CD4-positive, alpha-beta T cell (primary cell): ENCODE data around the gene DISP2. TPM values are rescaled to one million over a fixed set of nuclear protein-coding genes. Genes with fewer than 3 reads are reported as not detected.

Experiments used
- ATAC-seq: fragments of 200-7000 bp; cut with Tn5 transposase; one replicate; pipeline ENCODE4 v1.10.0; 2022; ENCODE audit warnings: mild to moderate bottlenecking; ENCODE audit not compliant: poor library complexity
- CTCF ChIA-PET: fragments of 350-600 bp; sonication (Branson Sonifier 250); formaldehyde crosslinking; loops from one replicate; lab custom pipeline; 2021; ENCODE audit warnings: antibody characterized with exemption, inconsistent platforms; lab: Charles Lee
- POLR2A ChIA-PET: fragments of 350-600 bp; sonication (Branson Sonifier 250); formaldehyde crosslinking; loops from one replicate; lab custom pipeline; 2021; ENCODE audit warnings: antibody characterized with exemption, inconsistent platforms; lab: Charles Lee
- DNase-seq, 14 experiments: peaks; one replicate each; pipeline ENCODE4 v3.0.0-alpha.2; 2013 to 2020; ENCODE audit warnings: mixed read lengths in 2 of 14
- H3K27ac ChIP-seq, 2 donors: one replicate each; pipeline versions ENCODE4 v1.5.1 to v1.7.0; 2013; ENCODE audit warnings: low read length in 2 of 2, low read depth in 1 of 2, mild to moderate bottlenecking in 1 of 2
- H3K27me3 ChIP-seq, 2 experiments: 1 replicate in 1 of 2; 2 replicates in 1 of 2; pipeline versions ENCODE4 v1.6.1 to v1.7.0; 2013; ENCODE audit warnings: low read length in 2 of 2, control low read depth in 1 of 2, mild to moderate bottlenecking in 1 of 2, moderate library complexity in 1 of 2; ENCODE audit not compliant: insufficient read depth in 2 of 2, control insufficient read depth in 1 of 2
- H3K36me3 ChIP-seq: one replicate; pipeline ENCODE4 v1.6.1; 2013; ENCODE audit warnings: low read length, control low read depth; ENCODE audit not compliant: insufficient read depth
- H3K4me1 ChIP-seq: one replicate; pipeline ENCODE4 v1.6.1; 2013; ENCODE audit warnings: low read length, control low read depth; ENCODE audit not compliant: insufficient read depth
- H3K4me3 ChIP-seq: one replicate; pipeline ENCODE4 v1.5.1; 2013; ENCODE audit warnings: mild to moderate bottlenecking, low read length, moderate library complexity
- H3K9me3 ChIP-seq, 2 experiments: 1 replicate in 1 of 2; 2 replicates in 1 of 2; pipeline versions ENCODE4 v1.6.1 to v1.7.0; 2013; ENCODE audit warnings: low read length in 2 of 2, mild to moderate bottlenecking in 2 of 2, control low read depth in 1 of 2, moderate library complexity in 1 of 2; ENCODE audit not compliant: control insufficient read depth in 1 of 2, insufficient read depth in 1 of 2
- H3K27ac Mint-ChIP-seq: one replicate; pipeline ENCODE4 v1.8.0; 2020; ENCODE audit warnings: mixed read lengths
- H3K27me3 Mint-ChIP-seq: one replicate; pipeline ENCODE4 v1.8.0; 2021; ENCODE audit warnings: mixed read lengths
- H3K36me3 Mint-ChIP-seq: one replicate; pipeline ENCODE4 v1.8.0; 2021; ENCODE audit warnings: low read depth, mixed read lengths
- H3K4me1 Mint-ChIP-seq: one replicate; pipeline ENCODE4 v1.8.0; 2021; ENCODE audit warnings: low read depth, mixed read lengths
- H3K4me3 Mint-ChIP-seq: one replicate; pipeline ENCODE4 v1.8.0; 2020; ENCODE audit warnings: mild to moderate bottlenecking, mixed read lengths
- H3K9me3 Mint-ChIP-seq: one replicate; pipeline ENCODE4 v1.8.0; 2020; ENCODE audit warnings: mixed read lengths
- CTCF ChIP-seq: fragments of 200-600 bp; IDR thresholded peaks from one replicate; pipeline ENCODE4 v1.8.0; 2022; ENCODE audit warnings: antibody characterized with exemption, mild to moderate bottlenecking
- intact Hi-C, 2 experiments: fragments of 100-400 bp; cut with DNase I in 1 of 2; cut with micrococcal nuclease in 1 of 2; formaldehyde crosslinking; loops; one replicate each; pipeline versions ENCODE4 v1.15.1 to v1.9.0; 2023 to 2025; cut with DNase I, micrococcal nuclease
- total RNA-seq, 174 experiments: library from RNA in 2 of 174; stranded (reverse) in 2 of 174; gene quantifications; one replicate each; pipeline ENCODE4 v1.2.3 and lab custom pipeline; 2021 to 2026

Gene DISP2
- total RNA-seq, 2 experiments from 2014 or later = 0.03 to 0.06 TPM

- TF ChIP-seq CTCF = no peak
- POLR2A ChIA-PET = interaction anchor here (0.9 to 1.8 kb wide), 4 partner anchors 10 to 27 kb away, joined by 3 to 13 read pairs (median 6); partner anchors contain the start of genes INAFM2 and PLCB2
- Mint-ChIP-seq H3K27ac (peak overlapping the region; percentile 70), H3K4me3 (no peak overlapping the region), H3K4me1 (peaks cover 21% of the 10 kb centered on the region), H3K27me3 (no peaks in the 10 kb centered on the region), H3K36me3 (no peaks in the 10 kb centered on the region), H3K9me3 (no peaks in the 10 kb centered on the region)
- DNase-seq (no peak), ATAC-seq (no peak)
- Histone ChIP-seq H3K36me3 (no peaks in the 10 kb centered on the region), H3K27ac (no peak overlapping the region), H3K4me1 (peaks cover 31% of the 10 kb centered on the region), H3K27me3 (no peaks in the 10 kb centered on the region), H3K9me3 (no peaks in the 10 kb centered on the region), H3K4me3 (no peak overlapping the region)
- intact Hi-C loops = loop anchor here in 1 of 2 experiments (5.0 to 10.0 kb wide), 2 partner anchors 117 to 550 kb away; partner anchors contain the start of gene FSIP1
- CTCF ChIA-PET = interaction anchor here (0.6 to 1.7 kb wide), 5 partner anchors 10 to 858 kb away, joined by 3 to 5 read pairs (median 4); partner anchors contain the start of gene INAFM2
These were observed 23.5 kb upstream of the DISP2 start for GRCh38 chr15:40334541-40334940.

GRCh38 chr15:40334941-40335795 is 22.9 kb upstream of the DISP2 start:
- no peak for ATAC-seq
- H3K27ac Mint-ChIP-seq = no peak overlapping the region
- H3K4me3 Mint-ChIP-seq = no peak overlapping the region
- intact Hi-C loops = loop anchor here (5.0 to 10.0 kb wide), 2 partner anchors 118 to 550 kb away; partner anchors contain the start of gene FSIP1 (in 1 of the 2)
- POLR2A ChIA-PET = interaction anchor here (1.3 to 4.2 kb wide), 4 partner anchors 10 to 28 kb away, joined by 4 to 34 read pairs (median 10); partner anchors contain the start of genes INAFM2 and PLCB2
- Histone ChIP-seq H3K27me3 (no peaks in the 10 kb centered on the region), H3K4me1 (peaks cover 31% of the 10 kb centered on the region), H3K9me3 (no peaks in the 10 kb centered on the region), H3K36me3 (no peaks in the 10 kb centered on the region), H3K4me3 (no peak overlapping the region), H3K27ac (no peak overlapping the region)
- CTCF ChIA-PET = interaction anchor here (0.6 to 1.7 kb wide), 4 partner anchors 9 to 205 kb away, joined by 3 to 5 read pairs (median 3); partner anchors contain the start of gene INAFM2
- H3K36me3 Mint-ChIP-seq = no peaks in the 10 kb centered on the region
- no peaks in the 10 kb centered on the region for H3K9me3 Mint-ChIP-seq
- no peaks in the 10 kb centered on the region for H3K27me3 Mint-ChIP-seq
- peaks cover 21% of the 10 kb centered on the region for H3K4me1 Mint-ChIP-seq
- DNase-seq = peak in 2 of 14 experiments; percentile 37 to 41
- TF ChIP-seq CTCF = no peak

- no peaks in the 10 kb centered on the region for H3K9me3 Mint-ChIP-seq
- DNase-seq (no peak), ATAC-seq (no peak)
- H3K4me3 ChIP-seq = no peak overlapping the region
- H3K27ac Mint-ChIP-seq = no peak overlapping the region
- no peak overlapping the region for H3K27ac ChIP-seq
- no peak overlapping the region for H3K4me3 Mint-ChIP-seq
- H3K36me3 ChIP-seq = no peaks in the 10 kb centered on the region
- H3K4me1 ChIP-seq = peaks cover 31% of the 10 kb centered on the region
- intact Hi-C loops = loop anchor here (5.0 to 10.0 kb wide), 2 partner anchors 119 to 551 kb away; partner anchors contain the start of gene FSIP1 (in 1 of the 2)
- ChIA-PET CTCF (interaction anchor here (1.1 to 3.7 kb wide), 4 partner anchors 9 to 57 kb away, joined by 3 to 48 read pairs (median 38); partner anchors contain the start of gene INAFM2), POLR2A (interaction anchor here (0.5 to 4.2 kb wide), 3 partner anchors 9 to 28 kb away, joined by 4 to 34 read pairs (median 18); partner anchors contain the start of genes INAFM2 and PLCB2)
- no peaks in the 10 kb centered on the region for H3K9me3 ChIP-seq
- H3K27me3 Mint-ChIP-seq = no peaks in the 10 kb centered on the region
- H3K4me1 Mint-ChIP-seq = peaks cover 21% of the 10 kb centered on the region
- H3K27me3 ChIP-seq = no peaks in the 10 kb centered on the region
- TF ChIP-seq CTCF = no peak
- H3K36me3 Mint-ChIP-seq = no peaks in the 10 kb centered on the region
These were observed 21.9 kb upstream of the DISP2 start for GRCh38 chr15:40335938-40336743.
